Measurements from ENCODE around the gene EMSY.

DNA sequence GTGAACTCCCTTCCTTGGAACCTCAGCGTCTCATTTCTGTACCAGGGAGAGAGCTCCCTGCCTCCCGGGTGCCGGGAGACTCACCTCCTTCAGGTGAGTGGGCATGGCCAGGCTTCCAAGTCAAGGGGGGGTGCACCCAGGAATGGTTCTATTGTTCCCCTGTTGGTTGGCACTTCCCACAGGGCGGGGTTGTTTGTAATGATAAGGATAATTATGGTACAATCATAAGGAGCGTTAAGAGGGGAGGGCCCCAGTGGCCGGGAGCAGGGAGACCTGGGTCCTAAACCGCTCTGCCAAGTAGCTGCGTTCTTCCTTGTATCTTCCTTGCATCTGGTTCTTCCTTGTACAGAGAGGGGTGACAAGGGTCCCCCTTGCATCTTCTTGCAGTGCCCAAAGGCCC lies 146.6 kb downstream of the EMSY start:
- TF ChIP-seq POLR2A (IDR thresholded peaks at IDR 0.05) = peak; percentile 59
- TF ChIP-seq, protein P1, sequence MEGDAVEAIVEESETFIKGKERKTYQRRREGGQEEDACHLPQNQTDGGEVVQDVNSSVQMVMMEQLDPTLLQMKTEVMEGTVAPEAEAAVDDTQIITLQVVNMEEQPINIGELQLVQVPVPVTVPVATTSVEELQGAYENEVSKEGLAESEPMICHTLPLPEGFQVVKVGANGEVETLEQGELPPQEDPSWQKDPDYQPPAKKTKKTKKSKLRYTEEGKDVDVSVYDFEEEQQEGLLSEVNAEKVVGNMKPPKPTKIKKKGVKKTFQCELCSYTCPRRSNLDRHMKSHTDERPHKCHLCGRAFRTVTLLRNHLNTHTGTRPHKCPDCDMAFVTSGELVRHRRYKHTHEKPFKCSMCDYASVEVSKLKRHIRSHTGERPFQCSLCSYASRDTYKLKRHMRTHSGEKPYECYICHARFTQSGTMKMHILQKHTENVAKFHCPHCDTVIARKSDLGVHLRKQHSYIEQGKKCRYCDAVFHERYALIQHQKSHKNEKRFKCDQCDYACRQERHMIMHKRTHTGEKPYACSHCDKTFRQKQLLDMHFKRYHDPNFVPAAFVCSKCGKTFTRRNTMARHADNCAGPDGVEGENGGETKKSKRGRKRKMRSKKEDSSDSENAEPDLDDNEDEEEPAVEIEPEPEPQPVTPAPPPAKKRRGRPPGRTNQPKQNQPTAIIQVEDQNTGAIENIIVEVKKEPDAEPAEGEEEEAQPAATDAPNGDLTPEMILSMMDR (IDR thresholded peaks at IDR 0.05) = no peak
- no peak for TF ChIP-seq EP300 (IDR thresholded peaks at IDR 0.05; ENCODE audit: low read depth)
- peak in 2 of 3 donors; percentile 29 to 30 for TF ChIP-seq POLR2AphosphoS5 (IDR thresholded peaks at IDR 0.05)
